SK-N-MC (cell line): ENCODE data around the gene PRRC1.

Experiments used
- EZH2 ChIP-seq: fragments of 200-600 bp; sonication (generic); IDR thresholded peaks from one replicate; pipeline ENCODE4 v1.6.1; 2017; ENCODE audit warnings: antibody characterized with exemption
- POLR2AphosphoS5 ChIP-seq: IDR thresholded peaks from 2 replicates; pipeline ENCODE4 v1.6.1; 2012; ENCODE audit warnings: mild to moderate bottlenecking, low read depth, low read length, borderline replicate concordance

DNA sequence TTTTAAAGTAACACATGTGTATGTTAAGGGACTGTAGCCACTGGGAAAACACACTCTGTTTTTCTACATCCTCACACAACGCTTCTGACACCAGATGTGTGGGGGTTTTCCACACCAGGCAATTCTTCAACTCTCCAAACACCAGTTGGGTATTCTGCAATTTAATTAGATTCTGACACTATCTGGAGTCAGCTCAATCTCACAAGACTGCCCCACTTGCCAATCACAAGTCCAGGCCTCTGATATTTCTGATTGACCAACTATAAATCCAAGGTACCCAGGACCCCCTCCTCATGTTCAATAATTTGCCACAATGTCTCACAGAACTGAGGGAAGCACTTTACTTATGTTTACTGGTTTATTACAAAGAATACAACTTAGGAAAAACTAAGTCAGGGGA lies 70.9 kb downstream of the PRRC1 start:
- TF ChIP-seq EZH2 (no peak), POLR2AphosphoS5 (no peak)
